GM12878 (cell line): ENCODE measurements around the gene GLRX5.

Source experiments
- ATF3 ChIP-seq: IDR thresholded peaks from 2 replicates; pipeline ENCODE4 v1.6.1; 2011; ENCODE audit warnings: low read depth, mild to moderate bottlenecking, low read length, moderate library complexity, borderline replicate concordance; ENCODE audit errors: extremely low read depth
- YY1 ChIP-seq: IDR thresholded peaks from 2 replicates; pipeline ENCODE4 v1.6.1; 2011; ENCODE audit warnings: low read depth, mild to moderate bottlenecking, low read length

GRCh38 chr14:95531473-95531872 lies 3.4 kb upstream of the GLRX5 start:
- no peak for TF ChIP-seq ATF3
- TF ChIP-seq YY1 = no peak
